Lower leg skin (tissue), 4 donors: ENCODE measurements around the gene ANKUB1. TPM values are rescaled to one million over a fixed set of nuclear protein-coding genes. Genes with fewer than 3 reads are reported as not detected.

Experiments used
- DNase-seq, 2 donors: peaks; one replicate each; pipeline ENCODE4 v3.0.0-alpha.2; 2019; ENCODE audit warnings: low spot score in 2 of 2
- H3K4me3 ChIP-seq: fragments of 200-600 bp; sonication (generic); 2 replicates; pipeline ENCODE4 v1.5.1; 2017; ENCODE audit warnings: mild to moderate bottlenecking, low read depth; ENCODE audit not compliant: poor library complexity, severe bottlenecking
- POLR2A ChIP-seq, 2 donors: fragments of 450-650 bp; IDR thresholded peaks; one replicate each; pipeline ENCODE4 v1.6.1; 2016 to 2017; ENCODE audit warnings: antibody characterized with exemption in 2 of 2, mild to moderate bottlenecking in 1 of 2, moderate library complexity in 1 of 2
- WGBS, 2 donors: methylation state at CpG; one replicate each; pipeline ENCODE4 v1.1.5; 2018; 5-methylcytosine and 5-hydroxymethylcytosine counted together
- intact Hi-C: fragments of 100-400 bp; cut with DNase I; formaldehyde crosslinking; loops from one replicate; pipeline ENCODE4 v1.15.0; 2023; ENCODE audit warnings: low total_unique reads
- total RNA-seq, 4 donors: library from RNA; depleted of rRNA; stranded (reverse); fragments of >200 nt; gene quantifications; one replicate each; pipeline ENCODE4 v1.1.0, GENCODE V29; 2016
- TF ChIP-seq, protein P1 (sequence below), 3 donors: fragments of 450-650 bp; IDR thresholded peaks; one replicate each; pipeline ENCODE4 v1.5.1; 2016; ENCODE audit warnings: antibody characterized with exemption in 3 of 3, mild to moderate bottlenecking in 3 of 3, moderate library complexity in 2 of 3

The ANKUB1 gene
- total RNA-seq, 4 donors from 2014 or later: not detected

DNA sequence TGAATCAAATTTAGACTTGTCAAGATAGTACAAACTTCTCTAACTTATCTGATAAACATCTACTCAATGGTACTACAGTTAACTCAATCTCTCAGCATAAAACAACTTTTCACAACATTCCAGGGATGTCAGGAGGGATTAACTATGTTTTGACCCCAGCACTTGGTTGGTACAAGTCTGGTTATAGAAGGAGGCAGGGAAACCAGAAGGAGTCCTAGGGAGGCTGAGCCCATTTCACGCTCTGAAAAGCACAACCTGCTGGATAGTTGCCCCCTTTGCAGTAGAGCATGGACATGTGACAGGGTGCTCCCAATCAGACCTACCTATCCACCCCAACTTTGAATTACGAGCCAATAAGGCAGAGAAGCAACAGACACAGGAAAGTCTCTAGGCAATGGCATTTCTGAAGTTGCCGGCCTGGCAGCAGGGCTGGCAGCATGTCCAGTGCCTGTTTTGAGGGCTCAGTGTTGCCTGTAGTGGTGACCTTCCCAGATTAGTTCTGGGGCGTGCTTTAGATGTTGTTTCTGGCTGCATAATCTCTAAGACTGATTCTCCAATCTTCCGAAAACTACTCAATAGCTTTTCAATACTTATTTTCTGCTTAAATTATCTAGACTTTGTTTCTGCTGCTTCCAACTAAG, 8.2 kb downstream of the ANKUB1 start:
- no peak for DNase-seq
- no peak for TF ChIP-seq POLR2A (IDR thresholded peaks at IDR 0.05)
- TF ChIP-seq, protein P1, sequence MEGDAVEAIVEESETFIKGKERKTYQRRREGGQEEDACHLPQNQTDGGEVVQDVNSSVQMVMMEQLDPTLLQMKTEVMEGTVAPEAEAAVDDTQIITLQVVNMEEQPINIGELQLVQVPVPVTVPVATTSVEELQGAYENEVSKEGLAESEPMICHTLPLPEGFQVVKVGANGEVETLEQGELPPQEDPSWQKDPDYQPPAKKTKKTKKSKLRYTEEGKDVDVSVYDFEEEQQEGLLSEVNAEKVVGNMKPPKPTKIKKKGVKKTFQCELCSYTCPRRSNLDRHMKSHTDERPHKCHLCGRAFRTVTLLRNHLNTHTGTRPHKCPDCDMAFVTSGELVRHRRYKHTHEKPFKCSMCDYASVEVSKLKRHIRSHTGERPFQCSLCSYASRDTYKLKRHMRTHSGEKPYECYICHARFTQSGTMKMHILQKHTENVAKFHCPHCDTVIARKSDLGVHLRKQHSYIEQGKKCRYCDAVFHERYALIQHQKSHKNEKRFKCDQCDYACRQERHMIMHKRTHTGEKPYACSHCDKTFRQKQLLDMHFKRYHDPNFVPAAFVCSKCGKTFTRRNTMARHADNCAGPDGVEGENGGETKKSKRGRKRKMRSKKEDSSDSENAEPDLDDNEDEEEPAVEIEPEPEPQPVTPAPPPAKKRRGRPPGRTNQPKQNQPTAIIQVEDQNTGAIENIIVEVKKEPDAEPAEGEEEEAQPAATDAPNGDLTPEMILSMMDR (IDR thresholded peaks at IDR 0.05): no peak
- intact Hi-C loops: no loop called here
- no peak overlapping the region for H3K4me3 ChIP-seq
- 88 to 95% methylated on average over 5 of the region's 5 CpGs for WGBS, 2 donors

DNA sequence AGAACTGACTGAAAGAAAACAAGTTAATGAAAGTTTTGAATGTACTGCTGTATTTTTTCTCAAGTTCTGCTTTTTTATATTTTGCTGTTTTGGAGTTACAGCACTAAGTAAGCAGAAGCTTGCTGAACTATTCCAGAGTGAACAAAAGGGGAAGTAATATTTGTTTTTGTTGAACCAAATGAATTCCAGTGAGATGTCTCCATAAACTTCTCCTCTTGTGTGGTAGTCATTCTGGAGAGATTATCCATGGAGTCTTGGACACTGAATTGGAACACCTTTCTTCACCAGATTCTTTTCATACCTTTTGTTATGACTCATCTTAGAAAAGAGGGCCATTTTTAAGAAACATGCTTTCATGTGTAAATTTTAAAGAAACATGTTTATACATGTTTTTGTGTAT, 8.8 kb downstream of the ANKUB1 start:
- DNase-seq: no peak
- TF ChIP-seq, protein P1 (IDR thresholded peaks at IDR 0.05): no peak
- no peak for TF ChIP-seq POLR2A (IDR thresholded peaks at IDR 0.05)
- intact Hi-C loops: no loop called here
- no peak overlapping the region for H3K4me3 ChIP-seq

DNA sequence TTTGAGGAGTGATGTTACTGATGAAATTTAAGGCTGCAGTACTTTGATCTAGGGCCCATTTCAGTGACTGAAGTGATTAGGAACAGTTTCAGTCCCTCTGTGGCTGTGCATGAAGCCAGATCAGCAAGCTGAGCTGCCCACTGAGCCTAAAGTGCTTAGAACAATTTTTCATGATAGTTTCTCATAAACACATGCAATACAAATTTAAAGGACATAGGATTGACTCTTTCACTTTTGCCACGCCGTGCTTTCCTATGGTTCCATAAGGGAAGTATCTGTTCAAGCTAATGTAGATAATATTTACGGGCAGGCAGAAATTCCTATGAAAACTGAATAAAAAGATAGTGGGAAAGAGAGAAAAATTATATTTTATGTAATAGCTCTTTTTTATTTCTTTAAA, 10.6 kb downstream of the ANKUB1 start:
- DNase-seq: no peak
- no peak overlapping the region for H3K4me3 ChIP-seq
- intact Hi-C loops: no loop called here
- 85 to 86% methylated on average over 3 of the region's 3 CpGs for WGBS, 2 donors
- no peak for TF ChIP-seq POLR2A (IDR thresholded peaks at IDR 0.05)
- TF ChIP-seq, protein P1 (IDR thresholded peaks at IDR 0.05): no peak

DNA sequence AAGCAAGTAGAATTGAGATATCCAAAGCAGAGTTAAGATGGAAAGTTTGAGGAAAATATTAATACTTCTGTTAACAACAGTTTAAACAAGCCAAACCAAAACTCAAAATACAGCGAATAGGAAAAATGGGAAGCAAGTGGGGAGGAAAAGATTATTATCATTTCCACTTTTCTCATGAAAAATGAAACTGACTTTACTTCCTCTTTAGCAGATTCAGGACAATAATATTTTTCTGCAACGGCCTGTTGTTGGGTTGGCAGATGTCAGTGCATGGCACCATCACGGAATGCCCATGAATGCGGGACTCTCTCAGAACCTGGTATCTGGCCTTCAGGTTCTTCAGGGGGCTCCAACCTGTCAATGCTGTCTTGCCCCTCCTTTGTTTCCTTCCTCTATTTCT, 11.1 kb downstream of the ANKUB1 start:
- intact Hi-C loops: no loop called here
- H3K4me3 ChIP-seq: no peak overlapping the region
- no peak for DNase-seq
- TF ChIP-seq POLR2A (IDR thresholded peaks at IDR 0.05): no peak
- TF ChIP-seq, protein P1 (IDR thresholded peaks at IDR 0.05): no peak
- 75 to 82% methylated on average over 4 of the region's 4 CpGs for WGBS, 2 donors

DNA sequence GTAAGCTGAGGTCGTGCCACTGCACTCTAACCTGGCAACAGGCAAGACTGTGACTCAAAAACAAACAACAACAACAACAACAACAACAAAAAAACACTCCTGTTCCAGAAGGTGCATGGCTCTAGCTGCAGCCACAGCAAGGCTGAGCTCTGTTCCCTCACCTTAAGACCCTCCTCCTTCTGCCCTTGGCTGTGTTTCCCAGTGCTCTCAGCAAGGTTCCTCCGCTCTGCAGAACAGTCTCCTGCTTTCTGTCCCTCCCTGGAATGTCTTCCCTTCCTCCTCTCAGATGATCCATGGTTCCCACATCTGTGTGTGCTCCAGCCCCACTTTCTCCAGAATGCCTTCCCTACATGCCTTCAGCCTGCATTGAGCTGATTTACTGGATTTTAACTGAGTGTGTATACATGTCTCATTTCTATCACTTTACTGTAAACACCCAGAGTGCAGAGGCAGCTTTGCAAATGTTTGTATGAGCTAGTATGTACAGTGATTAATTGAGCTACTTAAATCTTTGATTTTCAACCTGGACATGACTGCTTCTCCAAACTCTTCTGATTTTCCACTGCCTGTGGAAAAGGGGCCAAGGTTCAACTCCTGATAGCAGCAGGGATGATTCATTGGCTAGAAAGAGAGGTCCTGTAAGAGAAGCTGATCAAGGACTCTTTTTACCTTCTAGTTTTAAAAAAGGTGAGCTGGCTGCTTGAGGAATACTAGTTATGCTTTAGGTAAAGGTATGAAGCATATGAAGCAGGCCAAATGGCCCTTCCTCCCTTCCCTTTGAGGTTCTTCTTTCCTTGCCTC, 14.7 kb downstream of the ANKUB1 start:
- H3K4me3 ChIP-seq: no peak overlapping the region
- DNase-seq: no peak
- intact Hi-C loops: no loop called here
- TF ChIP-seq, protein P1 (IDR thresholded peaks at IDR 0.05): no peak
- no peak for TF ChIP-seq POLR2A (IDR thresholded peaks at IDR 0.05)
- WGBS, 2 donors: 85 to 88% methylated on average over 2 of the region's 2 CpGs
